HG03520 (cell line): Measurements from ENCODE around the gene MELTF.
A peak's percentile ranks its signal among the peaks of the same experiment; 100 is the strongest.
"Not testable (repeated sequence)": the region's sequence is repeated elsewhere in the genome, so short reads cannot be mapped to it uniquely, and the experiment has no call there.

Source experiments
- ATAC-seq: cut with Tn5 transposase; IDR thresholded peaks from one replicate; pipeline ENCODE4 v1.9.1; 2021; ENCODE audit warnings: mild to moderate bottlenecking, moderate library complexity; ENCODE audit not compliant: unreplicated experiment

The MELTF gene

GRCh38 chr3:197029511-197030167, at the start of gene MELTF:
Gene MELTF, minus strand, starts transcription at chr3:197029817. Its CDS starts 115 bp downstream, at chr3:197029702.
- peak; percentile 80 for ATAC-seq

- no peak for ATAC-seq
Measured at GRCh38 chr3:197076415-197076814, 46.8 kb upstream of the MELTF start.

- ATAC-seq: no peak
Measured at GRCh38 chr3:197068077-197068476, 38.5 kb upstream of the MELTF start.

- ATAC-seq: no peak
Measured at GRCh38 chr3:197064771-197065170, 35.2 kb upstream of the MELTF start.

- ATAC-seq: no peak
Measured at GRCh38 chr3:197062446-197062845, 32.8 kb upstream of the MELTF start.

GRCh38 chr3:197051637-197052036, 22.0 kb upstream of the MELTF start:
- not testable (repeated sequence) for ATAC-seq

GRCh38 chr3:197050511-197050910, 20.9 kb upstream of the MELTF start:
- ATAC-seq: no peak

GRCh38 chr3:197042539-197042938, 12.9 kb upstream of the MELTF start:
- ATAC-seq: no peak

- ATAC-seq: no peak
Measured at GRCh38 chr3:197041875-197042488, 12.4 kb upstream of the MELTF start.

- ATAC-seq: no peak
Measured at GRCh38 chr3:197040658-197041057, 11.0 kb upstream of the MELTF start.

GRCh38 chr3:197038679-197039462, 9.3 kb upstream of the MELTF start:
- ATAC-seq: no peak

- no peak for ATAC-seq
Measured at GRCh38 chr3:197035577-197035976, 6.0 kb upstream of the MELTF start.

- not testable (repeated sequence) for ATAC-seq
Measured at GRCh38 chr3:197034778-197035177, 5.2 kb upstream of the MELTF start.

GRCh38 chr3:197033764-197034163, 4.1 kb upstream of the MELTF start:
- not testable (repeated sequence) for ATAC-seq

- ATAC-seq: no peak
Measured at GRCh38 chr3:197031315-197032285, 2.0 kb upstream of the MELTF start.

GRCh38 chr3:197030379-197031314, 1.0 kb upstream of the MELTF start:
- no peak for ATAC-seq

GRCh38 chr3:197028728-197029510, 698 bp downstream of the MELTF start:
- ATAC-seq: no peak

GRCh38 chr3:197027896-197028727, 1.5 kb downstream of the MELTF start:
- no peak for ATAC-seq
